Activated naive CD8-positive, alpha-beta T cell treated with anti-CD3 and anti-CD28 coated beads for 36 hours (primary cell): Measurements from ENCODE around the gene CELF2. TPM values are rescaled to one million over a fixed set of nuclear protein-coding genes. Genes with fewer than 3 reads are reported as not detected.
"Not testable (repeated sequence)": the region's sequence is repeated elsewhere in the genome, so short reads cannot be mapped to it uniquely, and the experiment has no call there.

Experiments
- DNase-seq: peaks from one replicate; pipeline ENCODE4 v3.0.0; 2021
- H3K27ac Mint-ChIP-seq: one replicate; pipeline ENCODE4 v1.8.0; 2022; ENCODE audit warnings: mild to moderate bottlenecking, moderate library complexity, mixed read lengths
- H3K27me3 Mint-ChIP-seq: one replicate; pipeline ENCODE4 v1.8.0; 2022; ENCODE audit warnings: mild to moderate bottlenecking, mixed read lengths
- H3K36me3 Mint-ChIP-seq: one replicate; pipeline ENCODE4 v1.8.0; 2021; ENCODE audit warnings: mild to moderate bottlenecking, mixed read lengths
- H3K4me1 Mint-ChIP-seq: one replicate; pipeline ENCODE4 v1.8.0; 2021; ENCODE audit warnings: mixed read lengths
- H3K4me3 Mint-ChIP-seq: one replicate; pipeline ENCODE4 v1.8.0; 2022; ENCODE audit warnings: mild to moderate bottlenecking, moderate library complexity, mixed read lengths
- H3K9me3 Mint-ChIP-seq: one replicate; pipeline ENCODE4 v1.8.0; 2022; ENCODE audit warnings: mixed read lengths
- total RNA-seq, 2 experiments: library from RNA; stranded (reverse); gene quantifications; one replicate each; pipeline ENCODE4 v1.2.3, GENCODE V29; 2021

CELF2 gene
- total RNA-seq, 2 experiments from 2014 or later: 137 to 139 TPM

DNA sequence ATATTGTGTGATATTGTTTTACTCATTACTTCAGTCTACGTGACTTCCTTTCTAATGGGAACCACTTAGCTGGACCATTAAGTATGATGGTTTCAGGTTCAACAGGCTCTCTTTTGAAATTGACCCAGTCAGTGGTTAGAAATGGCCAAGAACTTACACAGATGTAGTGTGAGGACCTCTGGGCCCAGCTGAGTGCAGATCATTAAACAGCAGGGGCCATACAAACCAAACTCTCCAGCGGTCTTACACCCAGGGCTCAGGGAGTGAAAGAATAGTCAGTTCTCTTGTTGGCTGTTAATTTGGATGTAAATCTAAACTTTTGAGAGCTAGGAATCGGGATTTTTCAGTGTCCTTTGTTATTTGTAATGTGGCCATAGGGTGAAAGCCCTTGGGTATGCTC is 107.3 kb downstream of the CELF2 start:
- Mint-ChIP-seq H3K36me3 (peaks cover 7% of the 10 kb centered on the region), H3K27ac (no peak overlapping the region), H3K4me3 (no peak overlapping the region), H3K4me1 (peaks cover 16% of the 10 kb centered on the region), H3K27me3 (no peaks in the 10 kb centered on the region), H3K9me3 (peaks cover 18% of the 10 kb centered on the region)
- DNase-seq: no peak

DNA sequence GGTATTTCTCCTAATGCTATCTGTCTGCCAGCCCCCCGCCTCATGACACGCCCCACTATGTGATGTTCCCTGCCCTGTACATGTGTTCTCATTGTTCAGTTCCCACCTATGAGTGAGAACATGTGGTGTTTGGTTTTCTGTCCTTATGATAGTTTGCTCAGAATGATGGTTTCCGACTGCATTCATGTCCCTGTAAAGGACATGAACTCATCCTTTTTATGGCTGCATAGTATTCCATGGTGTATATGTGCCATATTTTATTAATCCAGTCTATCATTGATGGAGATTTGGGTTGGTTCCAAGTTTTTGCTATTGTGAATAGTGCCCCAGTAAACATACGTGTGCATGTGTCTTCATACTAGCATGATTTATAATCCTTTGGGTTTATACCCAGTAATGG is 109.3 kb downstream of the CELF2 start:
- not testable (repeated sequence) for H3K4me1 Mint-ChIP-seq, H3K27me3 Mint-ChIP-seq, H3K27ac Mint-ChIP-seq, H3K4me3 Mint-ChIP-seq, DNase-seq, H3K36me3 Mint-ChIP-seq
- peaks cover 18% of the 10 kb centered on the region for H3K9me3 Mint-ChIP-seq

DNA sequence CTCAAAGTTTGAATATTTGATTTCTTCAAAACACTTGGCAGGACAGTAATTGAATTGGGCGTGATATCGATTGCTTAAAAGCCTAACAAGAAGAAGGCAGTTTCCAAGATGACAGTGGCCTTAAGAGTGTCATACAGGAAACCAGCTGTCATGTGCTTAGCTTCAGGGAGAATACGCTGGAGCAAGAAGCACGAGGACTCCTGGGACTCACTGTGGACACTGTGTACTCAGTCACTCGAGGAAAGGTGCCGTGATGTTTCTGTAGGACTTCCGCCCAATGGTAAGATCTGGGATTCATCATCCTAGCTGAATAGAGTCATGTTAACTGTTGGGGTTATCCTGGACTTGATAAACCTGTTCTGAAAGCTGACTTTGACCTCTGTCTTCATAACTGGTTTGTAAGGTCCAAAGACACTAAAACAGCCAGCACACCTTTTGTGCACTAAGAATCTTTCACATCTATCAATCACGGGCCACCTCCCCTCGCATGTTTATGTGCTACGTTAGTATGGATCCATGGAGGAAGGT is 113.5 kb downstream of the CELF2 start:
- Mint-ChIP-seq H3K36me3 (peaks cover 5% of the 10 kb centered on the region), H3K4me1 (no peaks in the 10 kb centered on the region), H3K27ac (no peak overlapping the region), H3K4me3 (no peak overlapping the region), H3K27me3 (no peaks in the 10 kb centered on the region), H3K9me3 (peaks cover 10% of the 10 kb centered on the region)
- DNase-seq: no peak

DNA sequence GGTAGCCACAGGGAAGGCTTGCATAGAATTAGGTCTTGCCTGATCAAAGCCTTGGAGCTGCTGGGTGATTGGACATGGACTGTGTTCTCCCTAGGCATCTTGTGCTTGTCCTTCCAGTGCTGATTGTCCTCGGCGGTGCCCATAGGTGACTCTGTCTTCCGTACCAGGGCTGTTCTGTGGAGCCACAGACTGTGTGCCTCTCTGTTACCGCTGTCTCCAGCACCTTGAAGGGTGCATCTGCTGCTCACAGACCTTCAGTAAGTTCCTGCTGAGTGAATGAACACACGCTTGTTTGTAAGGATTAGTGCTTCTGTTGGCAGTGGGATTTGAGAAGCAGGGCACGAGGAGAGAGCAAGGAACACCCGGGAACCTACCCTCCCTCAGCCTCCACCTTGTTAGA is 116.7 kb downstream of the CELF2 start:
- no peak for DNase-seq
- Mint-ChIP-seq H3K4me3 (no peak overlapping the region), H3K4me1 (peaks cover 6% of the 10 kb centered on the region), H3K27ac (no peak overlapping the region), H3K36me3 (no peaks in the 10 kb centered on the region), H3K9me3 (no peaks in the 10 kb centered on the region), H3K27me3 (no peaks in the 10 kb centered on the region)

DNA sequence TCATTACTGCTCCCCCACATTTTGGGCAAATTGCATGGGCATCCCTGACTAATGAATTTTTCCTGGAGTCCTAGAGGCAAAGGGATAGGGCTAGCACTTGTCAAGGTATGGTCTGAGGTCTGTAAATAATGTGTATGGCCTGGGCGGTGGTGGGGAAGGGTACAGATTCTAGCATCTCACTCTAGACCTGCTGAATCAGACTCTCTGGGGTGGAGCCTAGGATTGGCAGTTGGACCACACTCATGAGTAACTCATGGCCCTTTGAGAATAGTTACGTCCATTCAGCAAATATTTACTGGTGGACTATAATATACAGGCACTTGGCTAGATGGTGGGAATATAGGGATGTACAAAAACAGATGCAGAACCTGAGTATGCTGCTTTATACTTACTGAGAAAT is 118.0 kb downstream of the CELF2 start:
- no peaks in the 10 kb centered on the region for H3K27me3 Mint-ChIP-seq
- no peaks in the 10 kb centered on the region for H3K9me3 Mint-ChIP-seq
- H3K27ac Mint-ChIP-seq: no peak overlapping the region
- H3K4me1 Mint-ChIP-seq: peaks cover 16% of the 10 kb centered on the region
- DNase-seq: no peak
- no peaks in the 10 kb centered on the region for H3K36me3 Mint-ChIP-seq
- H3K4me3 Mint-ChIP-seq: no peak overlapping the region

DNA sequence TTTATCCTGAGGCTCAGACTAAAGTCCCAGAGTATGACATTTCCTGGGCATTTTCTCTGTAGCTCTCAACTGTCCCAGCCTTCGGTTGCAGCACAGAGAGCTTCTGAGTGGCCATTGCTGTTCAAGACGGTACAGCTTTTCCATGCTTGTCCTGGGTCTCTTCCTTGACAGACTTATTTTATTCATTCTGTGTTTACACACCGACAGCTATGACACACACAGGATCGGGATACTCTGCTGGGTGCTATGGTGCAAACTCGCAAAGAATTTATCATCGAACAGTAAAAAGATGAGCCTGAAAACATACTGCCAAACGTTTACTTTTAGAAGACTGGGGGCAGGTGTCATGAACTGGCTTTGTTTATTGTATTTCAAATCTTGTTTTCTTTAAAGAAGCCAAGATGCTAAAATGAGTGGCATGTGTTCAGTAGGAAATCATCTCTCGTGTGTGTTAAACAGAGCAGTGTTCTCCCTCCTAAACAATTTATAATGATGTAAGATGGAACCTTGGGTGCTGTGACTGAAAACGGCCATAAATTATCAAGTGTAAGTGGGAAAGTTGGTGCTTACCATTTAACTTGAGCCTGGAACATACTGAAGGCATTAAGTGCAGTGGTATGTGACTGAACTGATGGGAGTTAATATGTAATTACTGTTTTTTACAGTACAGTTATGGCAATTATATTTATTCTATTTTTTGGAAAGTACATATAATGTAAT is 120.8 kb downstream of the CELF2 start:
- peaks cover 41% of the 10 kb centered on the region for H3K4me1 Mint-ChIP-seq
- no peaks in the 10 kb centered on the region for H3K27me3 Mint-ChIP-seq
- no peak overlapping the region for H3K4me3 Mint-ChIP-seq
- H3K36me3 Mint-ChIP-seq: no peaks in the 10 kb centered on the region
- DNase-seq: no peak
- no peak overlapping the region for H3K27ac Mint-ChIP-seq
- H3K9me3 Mint-ChIP-seq: no peaks in the 10 kb centered on the region

DNA sequence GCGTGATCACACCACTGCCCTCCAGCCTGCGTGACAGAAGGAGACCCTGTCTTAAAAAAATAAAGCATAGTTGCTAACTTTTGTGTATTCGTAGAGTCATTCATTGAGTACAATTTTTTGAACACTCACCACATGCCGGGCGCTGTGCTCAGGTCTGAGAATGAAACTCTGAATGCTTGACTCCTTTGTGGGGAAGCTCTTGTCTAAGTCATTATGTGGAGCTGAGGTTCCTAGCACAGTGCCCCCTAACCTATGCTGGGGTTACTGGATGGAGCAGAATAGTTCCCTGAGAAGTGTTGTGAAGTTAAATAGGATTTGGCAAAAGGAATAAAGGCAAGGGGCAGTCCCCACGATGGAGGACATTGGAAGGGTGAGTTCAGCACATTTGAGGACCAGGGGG is 123.3 kb downstream of the CELF2 start:
- peak overlapping the region; percentile 47 for H3K4me3 Mint-ChIP-seq

DNA sequence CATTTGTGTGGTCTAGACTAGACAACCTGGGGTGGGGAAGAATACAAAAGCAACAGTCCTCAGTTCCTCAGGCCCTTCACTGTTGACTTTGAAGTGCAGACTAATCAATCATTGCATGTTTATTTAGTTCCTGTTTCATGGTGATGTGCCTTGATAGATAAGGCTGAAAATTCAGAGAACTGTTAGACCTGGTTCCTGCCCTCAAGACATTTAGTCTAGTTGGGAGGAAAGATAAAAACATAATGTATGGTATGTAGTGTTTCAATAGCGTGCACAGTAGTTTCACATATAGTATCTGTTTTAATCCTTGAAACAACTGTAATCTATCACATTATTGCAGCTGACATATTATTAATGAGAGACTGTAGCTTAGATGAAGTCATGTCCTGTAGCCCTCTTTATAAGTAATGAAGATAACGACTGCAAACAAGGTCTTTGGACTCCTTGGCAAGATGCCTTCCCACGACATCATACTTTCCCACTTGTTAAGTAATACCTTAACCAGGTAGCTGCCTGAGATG is 124.0 kb downstream of the CELF2 start:
- peak overlapping the region; percentile 59 for H3K27ac Mint-ChIP-seq
- DNase-seq: no peak
- H3K36me3 Mint-ChIP-seq: no peaks in the 10 kb centered on the region
- peaks cover 1% of the 10 kb centered on the region for H3K9me3 Mint-ChIP-seq
- H3K4me3 Mint-ChIP-seq: peak overlapping the region; percentile 47
- peaks cover 68% of the 10 kb centered on the region for H3K4me1 Mint-ChIP-seq
- H3K27me3 Mint-ChIP-seq: no peaks in the 10 kb centered on the region

More for the DNA sequence above, 123.3 kb downstream of the CELF2 start:
- no peak for DNase-seq
- no peaks in the 10 kb centered on the region for H3K36me3 Mint-ChIP-seq
- no peaks in the 10 kb centered on the region for H3K27me3 Mint-ChIP-seq
- peaks cover 61% of the 10 kb centered on the region for H3K4me1 Mint-ChIP-seq
- H3K9me3 Mint-ChIP-seq: peaks cover 1% of the 10 kb centered on the region
- peak overlapping the region; percentile 59 for H3K27ac Mint-ChIP-seq

DNA sequence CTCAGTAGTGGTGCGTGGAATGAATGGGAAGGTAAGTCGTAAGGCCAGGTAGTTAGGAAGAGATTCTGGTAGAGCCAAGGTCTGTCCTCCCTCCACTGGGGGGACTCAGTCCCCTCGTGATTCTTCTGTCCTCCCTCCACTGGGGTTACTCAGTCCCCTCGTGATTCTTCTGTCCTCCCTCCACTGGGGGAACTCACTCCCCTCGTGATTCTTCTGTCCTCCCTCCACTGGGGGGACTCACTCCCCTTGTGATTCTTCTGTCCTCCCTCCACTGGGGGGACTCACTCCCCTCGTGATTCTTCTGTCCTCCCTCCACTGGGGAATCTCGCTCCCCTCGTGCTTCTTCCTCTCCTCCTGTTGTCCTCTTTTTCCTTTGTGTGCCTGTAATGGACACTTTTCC is 125.1 kb downstream of the CELF2 start:
- no peaks in the 10 kb centered on the region for H3K36me3 Mint-ChIP-seq
- H3K27me3 Mint-ChIP-seq: no peaks in the 10 kb centered on the region
- H3K9me3 Mint-ChIP-seq: peaks cover 1% of the 10 kb centered on the region
- peak overlapping the region; percentile 79 for H3K27ac Mint-ChIP-seq
- H3K4me3 Mint-ChIP-seq: no peak overlapping the region
- DNase-seq: no peak
- peaks cover 75% of the 10 kb centered on the region for H3K4me1 Mint-ChIP-seq

DNA sequence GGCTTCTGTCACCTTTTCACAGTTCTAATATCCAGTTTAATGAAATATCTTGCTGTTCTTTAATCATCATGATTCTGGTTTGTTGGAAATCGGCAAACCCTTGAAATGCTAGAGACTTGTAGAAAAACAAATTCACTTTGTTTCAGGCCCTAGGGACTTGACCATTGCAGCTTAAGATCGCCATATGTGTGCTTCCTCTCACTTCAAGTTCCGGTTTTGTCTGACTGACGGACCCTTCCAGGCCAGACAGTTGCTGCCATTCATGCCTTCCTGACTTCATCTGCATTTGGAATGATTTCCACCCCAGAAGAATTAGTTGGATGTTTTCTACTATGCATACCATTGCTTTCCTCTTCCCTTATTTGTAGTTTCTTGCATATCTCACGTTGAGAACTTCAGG is 125.6 kb downstream of the CELF2 start:
- Mint-ChIP-seq H3K27me3 (no peaks in the 10 kb centered on the region), H3K4me1 (peaks cover 80% of the 10 kb centered on the region), H3K36me3 (no peaks in the 10 kb centered on the region), H3K27ac (peak overlapping the region; percentile 79), H3K4me3 (no peak overlapping the region), H3K9me3 (peaks cover 1% of the 10 kb centered on the region)
- no peak for DNase-seq

DNA sequence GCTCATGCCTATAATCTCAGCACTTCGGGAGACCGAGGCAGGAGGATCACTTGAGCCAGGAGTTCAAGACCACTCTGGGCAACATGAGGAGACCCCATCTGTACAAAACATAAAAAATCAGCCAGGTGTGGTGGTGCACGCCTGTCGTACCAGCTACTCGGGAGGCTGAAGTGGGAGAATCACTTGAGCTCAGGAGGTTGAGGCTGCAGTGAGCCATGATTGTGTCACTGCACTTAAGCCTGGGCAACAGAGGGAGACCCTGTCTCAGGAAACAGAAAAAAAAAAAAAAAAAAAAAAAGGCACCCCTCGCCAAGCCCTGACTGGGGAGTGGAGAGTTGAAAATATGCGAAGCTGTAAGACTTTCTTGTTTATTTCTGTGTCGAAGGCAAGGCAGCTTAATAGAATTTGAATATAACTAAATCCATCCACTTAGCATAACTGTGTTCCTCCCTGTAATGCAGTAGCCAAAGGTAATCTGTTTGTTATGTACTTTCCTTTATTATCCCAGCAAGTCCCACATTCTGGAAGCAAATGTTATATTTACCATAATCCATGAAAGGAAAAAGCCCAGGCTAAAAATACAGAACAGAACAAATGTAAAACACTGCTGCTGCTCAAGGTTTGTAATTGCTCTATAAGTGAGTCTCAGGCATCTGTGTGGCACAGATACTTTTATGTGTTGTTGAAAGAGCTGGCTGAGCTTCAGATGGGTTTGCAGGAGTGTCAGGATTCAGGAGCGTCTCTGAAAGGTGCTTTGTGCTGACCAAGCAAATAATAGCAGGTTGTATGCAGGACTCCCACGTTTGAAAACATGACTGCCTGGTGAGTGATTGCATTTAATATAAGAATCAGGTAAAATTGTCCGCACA is 127.2 kb downstream of the CELF2 start:
- Mint-ChIP-seq H3K36me3 (no peaks in the 10 kb centered on the region), H3K27ac (peak overlapping the region; percentile 92), H3K9me3 (peaks cover 1% of the 10 kb centered on the region), H3K4me3 (peak overlapping the region; percentile 74), H3K4me1 (peaks cover 89% of the 10 kb centered on the region), H3K27me3 (no peaks in the 10 kb centered on the region)
- no peak for DNase-seq

DNA sequence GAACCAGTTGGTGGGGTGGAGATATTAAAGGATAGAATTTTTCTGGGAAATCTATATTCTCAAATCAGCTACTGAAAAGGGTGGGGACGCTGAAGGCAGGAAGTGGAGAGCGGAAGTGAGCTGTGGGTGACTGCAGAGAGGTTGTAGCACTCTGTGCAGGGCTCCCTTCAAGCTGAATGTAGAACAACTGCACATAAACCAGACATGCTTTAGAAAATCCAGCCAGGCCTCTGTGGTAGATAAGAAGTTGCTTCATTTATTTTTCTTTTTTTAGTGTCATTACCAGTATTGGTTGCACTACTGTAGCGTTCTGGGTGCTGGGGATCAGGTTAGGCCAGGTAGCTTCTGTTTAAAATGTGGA is 127.8 kb downstream of the CELF2 start:
- DNase-seq: peak; percentile 50
- Mint-ChIP-seq H3K4me3 (peak overlapping the region; percentile 74), H3K27me3 (no peaks in the 10 kb centered on the region), H3K9me3 (peaks cover 1% of the 10 kb centered on the region), H3K27ac (peak overlapping the region; percentile 92), H3K36me3 (no peaks in the 10 kb centered on the region), H3K4me1 (peaks cover 89% of the 10 kb centered on the region)

DNA sequence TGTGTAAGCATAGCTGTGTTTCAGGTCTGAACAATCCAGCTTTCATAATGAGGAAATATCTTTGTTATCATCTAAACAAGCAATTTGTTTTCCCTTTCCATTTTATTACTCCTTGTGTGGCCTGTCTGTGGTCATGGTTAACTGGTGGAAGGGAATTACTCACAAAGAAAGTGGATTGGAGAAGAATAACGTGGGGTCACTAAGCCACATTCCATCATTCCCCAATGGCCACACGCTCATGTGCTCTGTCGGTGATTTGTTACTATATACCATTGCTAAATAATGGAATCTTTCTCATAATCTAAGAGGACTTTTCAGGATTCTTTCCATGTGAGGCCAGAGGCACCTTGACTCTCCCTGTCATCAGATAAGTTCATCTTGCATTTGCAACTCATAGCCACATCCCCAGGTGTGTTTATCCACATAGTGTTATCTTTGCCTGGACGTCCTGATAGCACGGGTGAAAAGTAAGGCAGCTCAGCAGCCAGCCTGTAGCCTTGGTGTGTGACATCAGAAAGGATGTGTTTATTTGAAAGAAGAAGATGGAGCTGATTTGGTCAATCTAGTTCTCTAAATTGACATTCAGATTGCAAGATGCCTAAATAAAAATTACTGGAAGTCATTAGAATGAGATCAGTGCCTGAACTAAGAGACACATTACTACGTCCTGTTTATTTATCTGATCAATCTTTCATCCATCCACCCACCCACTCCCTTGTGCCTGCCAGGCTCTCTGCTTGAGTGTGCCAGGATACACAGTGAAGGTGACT is 128.9 kb downstream of the CELF2 start:
- Mint-ChIP-seq H3K4me3 (peak overlapping the region; percentile 62), H3K36me3 (no peaks in the 10 kb centered on the region), H3K4me1 (peaks cover 92% of the 10 kb centered on the region), H3K9me3 (peaks cover 1% of the 10 kb centered on the region), H3K27ac (peak overlapping the region; percentile 92), H3K27me3 (no peaks in the 10 kb centered on the region)
- no peak for DNase-seq

DNA sequence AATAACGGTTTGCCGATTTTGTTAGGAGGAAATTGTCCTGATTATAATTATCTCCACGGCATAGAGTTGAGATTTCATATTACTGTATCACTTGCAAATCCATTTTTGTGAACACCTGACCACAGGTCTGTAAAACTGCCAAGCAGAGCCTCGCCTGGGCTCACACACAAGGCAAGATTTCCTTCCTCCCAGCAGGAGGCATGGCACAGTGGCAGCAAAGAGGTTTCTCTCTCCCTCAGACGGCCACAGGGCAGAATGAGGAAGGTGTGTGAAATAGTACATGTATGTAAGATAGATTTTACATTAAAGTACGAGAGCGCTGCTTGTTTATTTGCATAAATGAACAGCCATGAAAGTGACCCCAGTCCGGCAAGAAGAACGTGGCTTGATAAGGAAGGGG is 130.1 kb downstream of the CELF2 start:
- Mint-ChIP-seq H3K27ac (peak overlapping the region; percentile 92), H3K27me3 (no peaks in the 10 kb centered on the region), H3K4me1 (peaks cover 94% of the 10 kb centered on the region), H3K36me3 (no peaks in the 10 kb centered on the region), H3K9me3 (peaks cover 1% of the 10 kb centered on the region), H3K4me3 (peak overlapping the region; percentile 62)
- DNase-seq: no peak
